G401 (cell line): Measurements from ENCODE around the gene PRM1. TPM values are rescaled to one million over a fixed set of nuclear protein-coding genes. Genes with fewer than 3 reads are reported as not detected.

Experiments used
- DNase-seq: peaks from one replicate; pipeline ENCODE4 v3.0.0-alpha.2; 2015; ENCODE audit warnings: low spot score
- in situ Hi-C: cut with HindIII; loops from 2 replicates; pipeline ENCODE4 v1.10.0; 2016; ENCODE audit warnings: low sequenced_read_pairs, mixed read lengths
- total RNA-seq: library from RNA; depleted of rRNA; stranded (reverse); fragments of >200 nt; shearing (Covaris generic); gene quantifications from 2 replicates; pipeline ENCODE4 v1.2.3, GENCODE V29; 2014

Gene PRM1
- total RNA-seq, 1 experiment from 2014 or later, result not detected

DNA sequence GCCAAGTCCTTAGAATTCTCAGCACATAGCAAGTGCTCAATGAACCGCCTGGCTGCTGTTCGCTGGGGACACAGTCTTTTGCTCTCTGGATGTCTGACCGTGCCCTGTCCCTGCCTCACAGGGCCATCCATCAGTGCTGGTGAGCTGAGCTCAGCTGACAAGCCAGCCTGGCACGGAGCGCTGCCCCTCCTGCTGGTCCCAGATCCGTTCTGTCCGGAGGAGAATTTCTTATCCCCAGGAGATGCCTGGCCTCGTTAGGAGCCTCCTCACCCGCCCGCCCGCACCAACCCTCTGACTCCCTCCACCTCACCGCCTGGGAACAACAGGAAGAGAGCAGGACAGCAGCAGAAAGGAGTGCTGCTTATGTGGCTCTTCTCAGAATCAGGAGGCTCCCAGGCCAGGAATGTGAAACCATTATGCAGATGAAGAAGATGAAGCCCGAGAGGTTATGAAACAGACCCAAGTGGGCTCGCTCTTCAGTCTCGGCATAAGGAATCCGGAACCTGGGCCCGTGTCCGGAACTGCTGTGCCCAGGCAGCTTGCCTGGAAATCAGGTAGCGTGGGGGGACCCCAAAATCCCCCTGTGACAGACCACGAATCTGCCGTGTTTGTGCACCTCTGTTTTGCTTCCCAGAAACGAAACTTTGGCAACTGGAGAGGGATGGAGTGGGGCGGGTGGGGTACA, 35.3 kb upstream of the PRM1 start:
- no peak for DNase-seq
- in situ Hi-C loops, result no loop called here

DNA sequence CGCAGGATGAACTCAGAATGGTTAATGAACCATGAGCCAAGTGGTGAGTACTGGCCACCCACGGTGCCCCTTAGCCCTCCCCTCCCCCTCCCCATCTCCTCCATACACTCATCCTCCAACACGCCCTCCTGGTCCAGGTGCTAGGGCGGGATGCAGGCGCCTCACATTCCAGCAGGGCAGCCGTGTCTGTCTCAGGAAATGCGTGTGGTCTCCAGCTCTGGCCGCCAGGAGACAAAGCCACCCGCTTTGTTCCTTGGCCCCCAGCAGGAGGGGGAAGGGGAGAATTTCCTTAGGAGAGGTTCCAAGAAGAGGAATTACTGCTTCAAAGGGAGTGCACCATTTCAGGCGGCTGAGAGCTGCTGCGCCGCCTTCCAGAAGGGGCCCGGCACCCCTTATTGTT, 34.4 kb upstream of the PRM1 start:
- no peak for DNase-seq
- in situ Hi-C loops, result no loop called here

DNA sequence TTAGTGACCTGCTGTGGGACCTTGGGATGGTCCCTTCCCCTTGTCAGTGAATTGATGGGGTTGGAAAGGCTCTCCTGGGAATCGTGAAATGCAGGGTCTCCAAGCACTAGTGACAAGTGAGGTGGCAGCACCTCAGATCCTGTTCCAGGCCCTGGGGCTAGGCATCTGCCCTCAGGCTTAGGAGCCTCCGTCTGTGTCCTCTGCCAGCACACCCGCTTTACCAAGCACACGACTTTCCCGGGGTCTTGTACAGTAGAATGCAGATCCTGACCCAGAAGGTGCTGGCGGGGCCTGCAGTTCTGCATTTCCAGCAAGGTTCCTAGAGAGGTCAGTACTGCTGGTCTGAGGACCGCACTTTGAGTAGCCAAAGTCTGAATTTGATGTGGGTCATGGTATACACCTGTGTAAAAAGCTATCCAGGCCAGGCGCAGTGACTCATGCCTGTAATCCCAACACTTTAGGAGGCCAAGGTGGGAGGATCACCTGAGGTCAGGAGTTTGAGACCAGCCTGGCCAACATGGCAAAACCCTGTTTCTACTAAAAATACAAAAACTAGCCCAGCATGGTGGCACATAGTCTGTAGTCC, 33.3 kb upstream of the PRM1 start:
- in situ Hi-C loops, result no loop called here
- no peak for DNase-seq

DNA sequence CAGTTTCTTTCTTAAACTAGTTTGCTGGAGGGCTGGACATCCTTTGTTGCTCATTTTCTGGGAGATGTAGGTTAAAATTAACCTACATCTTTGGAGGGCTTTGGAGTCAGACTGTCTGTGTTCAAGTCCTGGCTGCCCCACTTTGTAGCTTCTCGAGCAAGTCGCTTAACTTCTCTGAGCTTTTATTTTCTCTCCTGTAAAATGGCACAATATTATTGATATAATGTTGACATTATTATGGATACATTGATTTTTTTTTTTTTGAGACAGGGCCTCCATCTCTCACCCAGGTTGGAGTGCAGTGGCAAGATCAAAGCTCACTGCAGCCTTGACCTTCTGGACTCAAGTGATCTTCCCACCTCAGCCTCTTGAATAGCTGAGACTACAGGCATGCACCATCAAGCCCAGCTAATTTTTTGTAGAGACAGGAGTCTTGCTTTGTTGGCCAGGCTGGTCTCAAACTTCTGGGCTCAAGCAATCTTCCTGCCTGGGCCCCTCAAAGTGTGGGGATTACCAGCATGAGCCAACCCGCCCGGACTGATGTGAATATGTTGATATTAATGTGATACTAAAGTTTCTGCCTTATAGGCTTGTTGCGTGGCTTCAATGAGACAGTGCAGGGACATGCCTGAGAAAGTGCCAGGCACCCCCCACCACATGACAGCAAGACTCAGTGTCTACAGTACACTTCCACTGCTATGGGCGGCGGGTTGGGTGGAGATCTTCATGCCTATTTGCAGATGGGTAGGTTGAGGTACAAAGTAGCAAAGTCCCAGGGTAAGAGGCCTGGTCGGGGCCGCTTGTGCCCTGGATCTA, 32.6 kb upstream of the PRM1 start:
- in situ Hi-C loops, result no loop called here
- no peak for DNase-seq

DNA sequence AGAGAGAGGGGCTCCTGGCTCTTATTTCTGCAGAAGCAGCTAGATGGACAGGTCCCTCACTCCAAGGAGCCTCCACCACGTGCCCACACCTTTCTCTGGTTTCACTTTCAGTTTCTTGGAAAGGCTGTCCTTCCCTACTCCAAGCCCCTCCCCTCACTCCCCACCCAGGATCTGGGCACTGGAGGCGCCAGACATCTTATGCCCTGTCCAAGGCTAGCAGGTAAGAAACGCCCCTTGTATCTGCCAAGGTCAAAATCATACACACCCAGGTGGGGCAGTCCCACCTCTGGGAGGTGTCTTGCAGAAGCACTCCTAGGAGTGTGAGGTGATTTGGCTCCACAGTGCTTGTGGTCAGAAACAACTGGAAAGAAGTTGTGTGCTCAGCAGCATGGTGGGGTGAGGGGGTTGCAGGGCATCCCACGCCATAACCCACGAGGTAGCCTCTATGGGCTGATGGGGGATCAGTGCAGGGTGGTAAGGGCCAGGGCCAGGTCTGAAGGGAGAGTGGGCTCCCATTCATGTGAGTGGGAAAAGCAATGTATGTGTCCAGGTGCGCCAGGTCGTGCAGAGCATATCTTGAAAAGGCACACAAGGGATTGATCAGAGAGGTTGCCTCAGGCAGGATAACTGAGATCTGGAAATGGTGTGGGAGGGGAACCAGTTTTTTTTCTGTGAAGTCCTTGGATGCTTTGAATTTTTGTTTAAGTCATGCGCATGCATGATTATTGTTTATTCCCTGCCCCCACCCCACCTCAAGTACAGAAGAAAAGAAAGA, 31.8 kb upstream of the PRM1 start:
- in situ Hi-C loops, result no loop called here
- DNase-seq, result no peak

DNA sequence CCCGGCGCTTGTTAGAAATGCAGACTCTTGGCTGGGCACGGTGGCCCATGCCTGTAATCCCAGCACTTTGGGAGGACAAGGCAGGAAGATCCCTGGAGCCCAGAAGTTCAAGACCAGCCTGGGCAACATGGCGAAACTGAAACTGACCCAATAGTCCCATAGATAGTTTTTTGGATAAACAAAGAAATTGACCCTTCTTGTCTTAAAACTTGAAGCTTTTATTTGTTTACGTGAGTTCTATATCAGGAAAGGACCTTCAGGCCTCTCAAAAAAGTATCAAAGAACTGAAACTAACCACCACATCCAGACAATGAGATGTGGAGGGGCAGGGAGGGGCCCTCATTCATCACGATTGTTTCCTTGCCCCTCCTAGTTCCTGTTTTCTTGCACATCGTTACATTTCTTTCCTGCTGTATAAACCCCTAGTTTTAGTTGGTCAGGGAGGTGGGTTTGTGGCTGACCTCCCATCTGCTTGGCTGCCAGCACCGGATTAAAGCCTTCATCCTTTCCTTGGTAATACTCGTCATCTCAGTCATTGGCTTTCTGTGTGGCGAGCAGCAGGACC, 29.9 kb upstream of the PRM1 start:
- in situ Hi-C loops, result no loop called here
- no peak for DNase-seq

DNA sequence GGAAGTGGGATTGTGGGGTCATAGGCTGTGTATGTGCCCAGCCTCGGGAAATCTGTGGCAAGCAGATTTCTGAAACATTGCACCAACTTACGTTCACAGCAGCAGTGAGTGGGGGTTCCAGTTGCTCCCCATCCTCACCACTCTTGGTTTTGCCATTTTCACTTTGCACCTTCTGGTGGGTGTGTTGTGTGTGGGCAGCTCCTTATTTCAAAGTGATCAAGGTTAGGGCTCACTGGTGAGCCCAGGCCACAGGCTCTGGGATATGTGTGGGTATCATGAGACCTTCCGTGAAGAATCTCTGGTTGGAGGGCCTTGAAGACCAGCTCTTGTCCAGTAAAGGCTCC, 29.5 kb upstream of the PRM1 start:
- no peak for DNase-seq
- in situ Hi-C loops, result no loop called here

DNA sequence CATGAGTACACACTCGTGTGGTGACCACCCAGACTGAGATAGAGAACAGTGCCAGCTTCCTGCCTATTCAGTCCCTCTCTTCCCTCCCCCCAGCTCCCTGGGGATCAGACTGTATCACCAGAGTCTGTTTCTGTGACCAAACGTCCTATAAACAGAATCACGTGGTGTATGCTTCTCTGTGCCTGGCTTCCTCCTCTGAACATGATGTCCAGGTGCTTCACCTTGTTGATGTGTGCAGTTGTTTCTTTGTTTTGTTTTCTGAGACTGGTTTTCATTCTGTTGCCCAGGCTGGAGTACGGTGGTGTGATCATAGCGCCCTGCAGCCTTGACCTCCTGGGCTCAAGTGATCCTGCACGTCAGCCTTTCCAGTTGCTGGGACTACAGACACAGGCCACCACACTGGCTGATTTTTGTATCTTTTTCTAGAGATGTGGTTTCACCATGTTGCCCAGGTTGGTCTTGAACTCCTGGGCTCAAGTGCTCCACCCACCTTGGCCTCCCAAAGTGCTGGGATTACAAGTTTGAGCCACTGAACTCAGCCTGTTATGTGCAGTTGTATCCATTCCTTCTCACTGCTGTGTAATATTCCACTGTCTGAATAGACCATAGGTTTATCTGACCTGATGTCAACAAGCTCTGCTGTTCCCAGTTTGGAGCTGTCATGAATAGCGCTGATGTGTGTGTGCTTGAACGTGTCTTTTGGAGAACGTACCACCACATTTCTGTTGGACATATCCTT, 28.9 kb upstream of the PRM1 start:
- DNase-seq, result no peak
- in situ Hi-C loops, result no loop called here

DNA sequence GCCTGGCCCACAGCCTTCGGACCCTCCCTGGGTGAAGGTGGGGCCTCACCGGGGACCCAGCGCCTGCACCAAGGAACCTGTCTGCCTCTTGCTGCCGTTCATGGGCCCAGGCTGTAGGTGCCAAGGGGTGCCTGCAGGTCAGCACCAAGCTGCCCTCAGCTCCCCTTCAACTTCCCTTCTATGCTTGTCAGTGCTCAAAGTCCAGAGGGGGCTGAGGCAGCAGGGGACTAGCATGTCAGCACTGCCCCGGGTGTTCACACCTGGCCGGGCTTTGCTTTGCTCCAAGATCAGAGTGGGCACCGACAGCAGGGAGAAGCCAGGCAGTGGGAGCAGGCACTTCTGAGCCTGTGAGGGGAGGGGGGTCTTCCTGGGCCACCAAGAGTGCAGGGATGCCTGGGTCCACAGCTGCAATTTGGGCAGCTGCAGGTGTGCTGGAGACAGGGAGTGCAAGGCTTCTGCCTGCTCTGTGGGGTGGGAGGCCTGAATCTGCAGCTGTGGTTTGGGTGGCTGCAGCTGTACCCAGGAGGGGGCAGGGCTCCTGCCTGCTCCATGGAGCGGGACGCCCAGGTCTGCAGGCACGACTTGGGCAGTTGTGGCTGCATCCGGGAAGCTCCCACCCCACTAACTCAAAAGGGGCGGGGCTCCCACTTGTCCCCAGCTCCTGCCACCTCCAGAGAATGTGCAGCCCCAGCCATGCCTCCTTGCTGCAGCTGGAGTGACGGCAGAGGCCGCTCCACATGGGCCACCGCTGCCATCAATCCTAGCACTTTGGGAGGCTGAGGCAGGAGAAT, 27.6 kb upstream of the PRM1 start:
- DNase-seq, result no peak
- in situ Hi-C loops, result no loop called here

DNA sequence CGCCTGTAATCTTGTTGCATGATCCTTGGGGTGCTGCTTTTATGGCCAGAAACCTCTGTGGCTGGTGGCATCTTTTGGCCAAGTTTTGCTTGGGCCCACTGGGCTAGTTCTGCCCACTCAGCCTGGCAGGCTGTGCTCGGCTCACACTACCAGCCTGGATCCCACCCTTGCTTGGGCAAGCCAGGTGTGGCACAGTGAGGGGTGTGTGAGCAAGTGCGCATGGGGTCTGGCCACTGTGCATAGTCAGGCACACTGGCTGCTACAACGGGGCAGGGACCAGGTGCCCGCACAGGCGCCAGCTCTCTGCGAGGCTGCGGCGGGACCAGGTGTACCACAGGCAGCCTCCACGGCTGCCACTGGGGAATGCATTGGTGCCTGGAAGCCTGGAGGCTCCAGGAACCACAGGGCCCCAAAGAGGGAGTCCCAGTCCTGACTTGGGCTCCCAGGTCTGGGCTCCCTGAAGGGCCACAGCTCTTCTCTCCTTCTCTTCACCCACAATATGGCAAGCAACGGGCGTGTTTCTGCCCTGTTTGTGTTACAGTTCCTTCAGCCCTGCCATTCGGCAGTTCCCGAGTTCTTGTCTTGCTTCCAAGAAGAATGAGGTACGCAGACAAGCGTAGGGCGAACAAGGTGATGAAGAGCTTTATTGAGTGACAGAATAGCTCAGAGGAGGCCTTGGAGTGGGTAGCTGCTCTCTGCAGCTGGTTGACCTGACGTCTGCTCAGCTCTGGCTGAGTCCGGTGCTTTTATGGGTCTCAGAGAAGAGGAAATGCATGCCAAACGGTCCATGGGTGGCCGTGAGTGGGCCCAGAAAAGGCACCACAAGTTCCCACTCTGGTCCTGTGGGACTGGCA, 26.7 kb upstream of the PRM1 start:
- no peak for DNase-seq
- in situ Hi-C loops, result no loop called here

DNA sequence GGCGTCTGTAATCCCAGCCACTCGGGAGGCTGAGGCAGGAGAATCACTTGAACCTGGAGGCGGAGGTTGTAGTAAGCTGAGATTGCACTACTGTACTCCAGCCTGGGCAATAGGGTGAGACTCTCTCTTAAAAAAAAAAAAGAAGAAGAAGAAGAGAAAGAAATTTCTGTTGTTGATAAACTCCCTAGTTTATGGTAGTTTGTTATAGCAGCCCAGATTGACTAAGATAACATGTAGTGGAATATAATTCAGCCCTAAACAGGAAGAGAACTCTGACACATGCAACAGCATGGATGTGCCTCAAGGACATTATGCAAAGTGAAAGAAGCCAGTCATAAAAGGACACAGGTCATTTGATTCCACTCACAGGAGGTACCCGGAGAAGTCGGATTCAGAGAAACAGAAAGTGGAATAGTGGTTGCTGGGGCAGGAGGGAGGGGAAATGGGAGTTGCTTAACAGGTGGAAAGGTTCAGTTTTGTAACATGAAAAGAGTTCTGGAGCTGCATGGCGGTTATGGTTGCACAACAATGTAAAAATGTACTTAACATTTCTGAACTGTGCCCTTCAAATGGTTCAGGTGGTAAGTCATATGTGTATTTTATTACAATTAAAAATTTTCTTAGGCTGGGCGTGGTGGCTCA, 26.0 kb upstream of the PRM1 start:
- in situ Hi-C loops, result no loop called here
- DNase-seq, result no peak

DNA sequence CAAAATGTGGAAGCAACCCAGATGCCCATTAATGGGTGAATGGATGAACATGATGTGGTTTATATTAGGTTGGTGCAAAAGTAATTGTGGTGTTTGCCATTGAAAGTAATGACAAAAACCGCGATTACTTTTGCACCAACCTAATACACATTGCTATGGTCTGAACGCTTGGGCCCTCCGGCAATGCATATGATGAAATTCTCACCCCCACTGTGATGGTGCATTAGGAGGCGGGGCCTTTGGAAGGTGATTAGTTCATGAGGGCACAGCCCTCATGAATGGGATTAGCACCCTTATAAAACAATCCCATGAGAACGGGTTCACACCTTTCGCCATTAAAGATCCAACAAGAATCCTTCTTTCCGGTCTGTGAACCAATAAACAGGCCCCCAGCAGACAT, 25.3 kb upstream of the PRM1 start:
- in situ Hi-C loops, result no loop called here
- DNase-seq, result no peak

DNA sequence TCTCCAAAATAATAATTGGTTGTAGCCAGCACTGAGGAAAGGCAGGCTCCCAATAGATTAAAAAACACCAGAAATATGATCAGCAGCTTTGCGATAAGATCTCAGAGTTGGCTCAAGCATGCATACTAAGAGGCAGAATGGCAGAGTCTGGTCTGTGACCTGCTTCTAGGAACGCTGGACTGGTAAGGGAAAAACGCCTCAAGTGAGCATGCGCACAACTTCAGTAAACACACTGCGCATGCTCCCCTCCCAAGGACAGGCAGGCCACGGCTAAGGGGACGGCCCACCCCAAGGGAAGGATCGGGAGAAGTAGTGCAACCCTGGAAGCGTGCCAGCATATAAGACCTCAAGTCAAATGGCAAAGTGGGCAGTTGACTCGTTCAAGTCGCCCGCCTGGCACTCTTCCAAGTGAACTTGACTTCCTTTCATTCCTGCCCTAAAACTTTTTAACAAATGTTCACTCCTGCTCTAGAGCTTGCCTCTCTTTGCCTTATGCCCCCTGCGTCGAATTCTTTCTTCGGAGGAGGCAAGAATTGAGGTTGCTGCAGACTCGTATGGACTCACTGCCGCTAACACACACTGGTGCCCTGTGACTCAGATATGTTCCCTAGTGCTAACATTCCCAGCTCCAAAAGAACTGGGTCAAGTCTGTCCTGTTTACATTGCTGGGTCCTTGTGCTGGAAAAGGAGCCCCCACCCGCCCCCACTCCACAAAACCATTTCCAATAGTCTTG, 22.4 kb upstream of the PRM1 start:
- DNase-seq, result no peak
- in situ Hi-C loops, result no loop called here

DNA sequence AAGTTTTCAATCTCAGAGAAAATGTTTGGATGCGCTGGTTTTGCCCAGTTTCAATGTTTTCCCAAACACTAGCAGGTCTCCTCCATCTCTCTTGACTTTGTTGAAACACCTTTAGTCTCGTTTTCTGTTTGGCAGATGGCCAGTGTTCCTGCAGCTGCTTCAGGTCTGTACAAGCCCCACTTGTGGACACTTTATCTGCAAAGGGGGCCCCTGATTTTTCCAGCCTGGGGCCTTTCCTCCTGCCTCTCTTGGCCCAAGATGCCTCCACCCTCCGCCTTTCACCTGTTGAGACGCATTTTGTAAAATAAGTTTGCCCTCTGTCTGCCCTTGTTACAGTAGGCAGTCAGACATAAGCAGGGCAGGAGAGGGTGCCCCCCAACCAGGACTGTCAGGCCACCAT, 21.8 kb upstream of the PRM1 start:
- in situ Hi-C loops, result no loop called here

DNA sequence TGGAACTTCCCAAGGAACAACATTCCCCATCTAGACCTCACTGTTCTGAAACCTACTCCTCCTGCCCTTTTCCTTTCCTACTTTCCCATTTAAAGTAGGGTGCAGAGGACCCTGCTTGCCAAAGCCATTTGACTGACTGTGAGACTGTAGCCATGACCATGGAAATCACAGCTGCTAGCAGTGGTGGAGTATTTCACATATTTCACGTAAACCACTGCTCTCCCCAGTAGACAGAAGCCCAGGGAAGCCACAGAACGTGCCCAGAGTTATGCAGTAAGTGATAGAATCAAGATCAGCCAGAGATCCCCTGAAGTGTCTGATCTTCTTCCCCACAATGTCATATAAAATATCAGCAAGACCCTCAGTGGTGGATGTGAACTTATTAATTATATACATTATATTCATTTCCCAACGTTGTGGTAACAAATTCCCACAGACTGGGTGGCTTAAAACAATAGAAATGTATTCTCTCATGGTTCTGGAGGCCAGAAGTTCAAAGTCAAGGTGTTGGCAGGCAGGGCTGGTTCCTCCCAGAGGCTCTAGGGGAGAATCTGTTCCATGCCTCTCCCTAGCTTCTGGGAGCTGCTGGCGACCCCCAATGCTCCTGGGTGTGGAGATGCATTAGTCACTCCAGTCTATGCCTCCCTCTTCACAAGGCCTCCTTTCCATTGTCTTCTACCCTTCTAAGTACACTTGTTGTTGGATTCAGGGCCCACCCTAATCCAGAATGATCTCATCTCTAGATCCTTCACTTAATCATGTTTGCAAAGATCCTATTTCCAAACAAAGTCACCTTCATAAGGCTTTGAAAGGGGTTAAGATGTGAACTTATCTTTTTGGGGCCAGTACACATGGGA, 20.7 kb upstream of the PRM1 start:
- no peak for DNase-seq
- in situ Hi-C loops, result no loop called here

More for the DNA sequence above, 21.8 kb upstream of the PRM1 start:
- no peak for DNase-seq

DNA sequence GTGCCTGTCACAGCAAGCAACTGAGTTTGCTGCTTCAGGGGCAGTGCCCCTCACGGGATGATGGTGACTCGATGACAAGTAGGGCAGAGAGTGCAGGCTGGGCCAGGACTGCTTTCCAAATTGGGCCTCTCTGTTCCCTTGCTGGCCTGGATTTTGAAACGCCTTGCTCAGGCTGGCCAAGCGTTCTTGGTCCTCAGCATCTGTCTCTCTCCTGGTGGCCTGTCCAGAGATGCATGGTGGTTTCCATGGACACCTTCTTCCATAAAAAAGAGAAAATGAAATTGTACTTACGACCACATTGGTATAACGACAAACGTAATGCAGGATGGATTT, 19.4 kb upstream of the PRM1 start:
- in situ Hi-C loops, result no loop called here
- no peak for DNase-seq
